Effector memory CD4-positive, alpha-beta T cell (primary cell): ENCODE data around the gene SLC1A2.

Experiments used
- DNase-seq, 3 donors: peaks; one replicate each; pipeline ENCODE4 v3.0.0-alpha.2; 2020
- H3K27ac ChIP-seq: 2 replicates; pipeline ENCODE4 v1.7.0; 2013; ENCODE audit warnings: mild to moderate bottlenecking, low read length, moderate library complexity; ENCODE audit not compliant: insufficient read depth, poor library complexity, severe bottlenecking
- H3K27me3 ChIP-seq: replicated peaks from 2 replicates; pipeline ENCODE4 v1.7.0; 2013; ENCODE audit warnings: mild to moderate bottlenecking, low read length; ENCODE audit not compliant: insufficient read depth, control insufficient read depth, poor library complexity, severe bottlenecking
- H3K36me3 ChIP-seq: 2 replicates; pipeline ENCODE4 v1.7.0; 2013; ENCODE audit warnings: mild to moderate bottlenecking, low read length, moderate library complexity; ENCODE audit not compliant: control insufficient read depth, insufficient read depth
- H3K4me1 ChIP-seq: 2 replicates; pipeline ENCODE4 v1.7.0; 2013; ENCODE audit warnings: low read length, mild to moderate bottlenecking; ENCODE audit not compliant: control insufficient read depth, insufficient read depth, poor library complexity, severe bottlenecking
- H3K4me3 ChIP-seq: 2 replicates; pipeline ENCODE4 v1.7.0; 2013; ENCODE audit warnings: low read length, low read depth, mild to moderate bottlenecking; ENCODE audit not compliant: insufficient read depth, poor library complexity, severe bottlenecking
- H3K9me3 ChIP-seq: 2 replicates; pipeline ENCODE4 v1.7.0; 2013; ENCODE audit warnings: mild to moderate bottlenecking, low read length, moderate library complexity; ENCODE audit not compliant: control insufficient read depth

The SLC1A2 gene

GRCh38 chr11:35262735-35263134, 156.6 kb downstream of the SLC1A2 start:
- DNase-seq, result no peak
- peaks cover 4% of the 10 kb centered on the region for H3K4me1 ChIP-seq
- H3K36me3 ChIP-seq, result no peaks in the 10 kb centered on the region
- no peaks in the 10 kb centered on the region for H3K27me3 ChIP-seq
- H3K4me3 ChIP-seq, result no peak overlapping the region
- no peaks in the 10 kb centered on the region for H3K9me3 ChIP-seq
- no peak overlapping the region for H3K27ac ChIP-seq

DNA sequence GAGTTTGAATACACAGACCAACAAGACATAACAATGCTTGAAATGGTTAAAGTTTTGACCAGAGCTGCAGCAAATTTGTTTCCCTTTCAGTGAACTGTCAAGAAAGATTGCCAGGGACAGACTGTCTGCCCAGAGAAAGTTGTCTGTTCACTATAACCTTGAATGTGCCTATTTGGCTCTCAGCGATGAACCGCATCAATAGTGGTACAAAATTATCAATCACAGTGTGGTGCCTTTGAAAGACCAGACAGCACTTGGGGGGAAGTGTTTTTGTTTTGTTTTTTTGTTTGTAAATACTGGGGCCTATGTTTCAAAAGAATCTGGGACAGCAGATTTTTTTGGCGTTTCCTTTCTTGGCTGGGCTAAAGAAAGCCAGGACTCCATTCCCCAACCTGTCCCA, 157.3 kb downstream of the SLC1A2 start:
- no peaks in the 10 kb centered on the region for H3K9me3 ChIP-seq
- no peak overlapping the region for H3K4me3 ChIP-seq
- H3K27ac ChIP-seq, result no peak overlapping the region
- DNase-seq, result no peak
- no peaks in the 10 kb centered on the region for H3K36me3 ChIP-seq
- H3K27me3 ChIP-seq, result no peaks in the 10 kb centered on the region
- peaks cover 11% of the 10 kb centered on the region for H3K4me1 ChIP-seq

DNA sequence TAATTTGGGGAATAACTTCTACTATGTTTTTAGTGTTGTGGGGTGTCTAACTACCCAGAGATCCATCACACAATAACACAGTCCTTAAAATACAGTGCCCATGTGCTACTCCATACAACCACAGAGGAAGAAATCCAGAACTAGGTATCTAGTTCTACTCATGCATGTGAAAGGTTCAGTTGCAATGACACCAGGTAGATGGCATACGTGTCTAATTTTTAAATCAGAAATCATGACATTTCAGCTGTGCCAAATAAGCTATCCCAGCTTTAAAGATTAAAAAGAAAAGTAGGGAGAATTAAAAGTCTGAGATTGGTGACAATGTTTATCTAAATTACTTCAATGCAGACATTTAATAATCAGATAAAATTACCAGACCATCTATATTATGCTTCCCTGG, 158.2 kb downstream of the SLC1A2 start:
- H3K4me1 ChIP-seq, result peaks cover 16% of the 10 kb centered on the region
- H3K36me3 ChIP-seq, result no peaks in the 10 kb centered on the region
- no peak overlapping the region for H3K4me3 ChIP-seq
- DNase-seq, result no peak
- H3K27me3 ChIP-seq, result no peaks in the 10 kb centered on the region
- H3K27ac ChIP-seq, result no peak overlapping the region
- H3K9me3 ChIP-seq, result no peaks in the 10 kb centered on the region

- no peaks in the 10 kb centered on the region for H3K9me3 ChIP-seq
- no peaks in the 10 kb centered on the region for H3K36me3 ChIP-seq
- no peak overlapping the region for H3K4me3 ChIP-seq
- peaks cover 16% of the 10 kb centered on the region for H3K4me1 ChIP-seq
- no peak for DNase-seq
- H3K27me3 ChIP-seq, result no peaks in the 10 kb centered on the region
- H3K27ac ChIP-seq, result no peak overlapping the region
Observed at GRCh38 chr11:35260342-35260985, 158.9 kb downstream of the SLC1A2 start.

GRCh38 chr11:35259529-35259928, 159.8 kb downstream of the SLC1A2 start:
- H3K27me3 ChIP-seq, result no peaks in the 10 kb centered on the region
- no peak overlapping the region for H3K27ac ChIP-seq
- DNase-seq, result no peak
- H3K4me3 ChIP-seq, result no peak overlapping the region
- H3K9me3 ChIP-seq, result no peaks in the 10 kb centered on the region
- H3K36me3 ChIP-seq, result no peaks in the 10 kb centered on the region
- H3K4me1 ChIP-seq, result peaks cover 16% of the 10 kb centered on the region

DNA sequence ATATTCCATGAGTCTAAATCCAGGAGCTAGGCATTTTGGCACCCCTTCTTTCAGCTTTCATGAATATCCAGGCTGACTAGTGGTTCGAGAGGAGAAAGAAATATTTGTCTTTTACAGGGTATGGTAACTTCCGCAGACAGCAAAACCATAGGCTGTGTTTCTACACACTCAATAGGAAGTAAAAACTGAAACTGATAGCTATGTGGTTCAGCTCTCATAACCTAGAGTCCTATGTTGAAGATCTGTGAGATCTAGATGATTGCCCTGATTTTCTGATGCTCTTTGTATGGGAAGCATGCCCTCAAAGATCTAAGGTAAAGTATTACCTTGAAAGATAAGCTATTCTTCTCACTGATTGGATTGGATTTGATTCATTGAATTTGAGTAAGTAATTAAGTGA, 162.1 kb downstream of the SLC1A2 start:
- DNase-seq, result no peak
- Histone ChIP-seq H3K27me3 (no peaks in the 10 kb centered on the region), H3K36me3 (no peaks in the 10 kb centered on the region), H3K9me3 (no peaks in the 10 kb centered on the region), H3K27ac (peak overlapping the region; percentile 13), H3K4me1 (peaks cover 16% of the 10 kb centered on the region), H3K4me3 (no peak overlapping the region)

GRCh38 chr11:35256296-35256695, 163.1 kb downstream of the SLC1A2 start:
- no peaks in the 10 kb centered on the region for H3K9me3 ChIP-seq

GRCh38 chr11:35255514-35255913, 163.8 kb downstream of the SLC1A2 start:
- no peaks in the 10 kb centered on the region for H3K27me3 ChIP-seq
- H3K4me1 ChIP-seq, result peaks cover 16% of the 10 kb centered on the region
- H3K27ac ChIP-seq, result no peak overlapping the region
- no peaks in the 10 kb centered on the region for H3K9me3 ChIP-seq
- no peaks in the 10 kb centered on the region for H3K36me3 ChIP-seq
- H3K4me3 ChIP-seq, result no peak overlapping the region
- no peak for DNase-seq

More at GRCh38 chr11:35256296-35256695, 163.1 kb downstream of the SLC1A2 start:
- Histone ChIP-seq H3K27ac (no peak overlapping the region), H3K4me1 (peaks cover 16% of the 10 kb centered on the region), H3K36me3 (no peaks in the 10 kb centered on the region), H3K27me3 (no peaks in the 10 kb centered on the region), H3K4me3 (no peak overlapping the region)
- no peak for DNase-seq

DNA sequence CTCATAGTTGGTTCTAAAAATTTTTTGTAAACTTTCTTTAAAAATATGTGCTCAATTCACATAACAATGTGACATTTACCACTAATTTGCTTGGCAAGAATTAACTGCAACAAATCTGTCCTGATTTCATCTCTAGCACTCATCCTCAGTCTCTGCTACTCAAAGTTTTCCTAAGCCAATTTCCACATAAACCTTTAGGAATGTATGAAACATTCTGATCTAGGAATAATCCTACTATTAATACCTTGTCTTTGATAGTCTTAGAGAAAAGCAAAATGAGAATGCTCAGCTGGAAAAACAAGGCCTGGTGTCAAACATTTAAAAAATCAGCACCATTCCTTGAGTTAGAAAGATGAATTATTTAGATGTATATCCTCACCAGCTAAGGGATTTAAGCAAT, 166.1 kb downstream of the SLC1A2 start:
- H3K27ac ChIP-seq, result no peak overlapping the region
- no peak for DNase-seq
- H3K9me3 ChIP-seq, result peaks cover 5% of the 10 kb centered on the region
- H3K4me3 ChIP-seq, result no peak overlapping the region
- H3K4me1 ChIP-seq, result peaks cover 20% of the 10 kb centered on the region
- H3K36me3 ChIP-seq, result no peaks in the 10 kb centered on the region
- H3K27me3 ChIP-seq, result no peaks in the 10 kb centered on the region

- no peaks in the 10 kb centered on the region for H3K36me3 ChIP-seq
- H3K27me3 ChIP-seq, result no peaks in the 10 kb centered on the region
- no peak for DNase-seq
- peaks cover 22% of the 10 kb centered on the region for H3K4me1 ChIP-seq
- no peak overlapping the region for H3K4me3 ChIP-seq
- H3K9me3 ChIP-seq, result peaks cover 5% of the 10 kb centered on the region
- no peak overlapping the region for H3K27ac ChIP-seq
Observed at GRCh38 chr11:35250621-35251020, 168.7 kb downstream of the SLC1A2 start.
